HG02610 (cell line): ENCODE results near the gene TEAD4.

Experiments
- ATAC-seq: cut with Tn5 transposase; IDR thresholded peaks from one replicate; pipeline ENCODE4 v1.9.1; 2021; ENCODE audit warnings: mild to moderate bottlenecking, moderate library complexity; ENCODE audit not compliant: unreplicated experiment

The TEAD4 gene

DNA sequence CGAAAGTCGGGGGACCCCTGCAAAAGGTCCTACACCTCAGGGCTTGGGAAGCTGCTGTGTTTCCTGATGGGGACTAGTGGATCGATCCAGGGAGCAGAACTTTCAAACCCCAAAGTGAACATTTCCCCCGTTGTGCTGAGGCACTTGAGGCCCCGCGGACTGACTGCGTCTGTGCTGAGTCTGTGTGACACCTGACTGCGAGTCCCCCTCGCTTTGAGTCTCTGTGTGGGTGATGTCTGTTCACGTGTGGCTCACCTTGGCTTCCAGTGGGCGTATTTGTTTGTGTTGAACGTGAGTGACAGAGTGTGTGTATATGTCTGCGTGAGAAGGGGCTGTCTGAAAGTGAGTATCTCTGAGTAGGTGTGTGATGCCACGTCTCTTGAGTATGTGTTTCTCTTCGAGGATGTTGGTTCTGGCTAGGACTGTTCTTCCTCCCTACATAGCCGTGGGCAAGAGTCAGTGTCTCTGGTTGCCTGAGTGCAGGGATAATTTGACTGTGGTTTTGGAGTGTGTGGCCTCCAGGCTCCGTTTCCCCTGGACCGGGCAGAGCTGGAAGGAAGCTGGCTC is 1.3 kb downstream of the TEAD4 start:
- ATAC-seq, result no peak

DNA sequence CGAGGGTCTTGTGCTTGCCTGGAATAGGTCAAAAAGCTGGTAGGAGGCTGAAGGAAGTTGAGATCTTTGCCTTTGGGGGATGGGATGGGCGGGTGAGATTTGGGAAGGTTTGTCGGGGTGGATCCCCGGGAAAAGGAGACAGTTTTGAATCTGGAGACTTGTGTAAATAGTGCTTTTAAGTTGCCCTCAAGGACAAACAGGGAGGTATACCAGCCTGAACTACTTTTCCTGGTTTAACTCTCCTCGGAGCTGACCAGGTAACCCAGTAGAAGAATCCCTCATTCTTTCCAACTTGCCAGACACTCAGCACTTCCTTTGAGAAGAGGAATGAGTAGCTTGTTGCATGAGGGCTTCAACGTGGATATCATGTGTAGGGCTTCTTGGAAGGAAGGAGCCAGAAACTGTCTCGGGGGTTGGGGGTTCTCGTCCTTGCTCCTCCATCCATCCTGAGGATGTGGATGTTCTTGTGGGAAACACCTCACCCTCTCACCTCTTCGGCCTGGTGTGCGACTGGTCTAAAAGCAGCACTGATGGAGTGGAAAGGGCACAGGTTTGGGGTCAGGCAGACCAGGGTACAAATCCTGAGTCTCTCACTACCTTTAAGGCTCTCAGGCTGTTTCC is 1.9 kb downstream of the TEAD4 start:
- ATAC-seq, result no peak

DNA sequence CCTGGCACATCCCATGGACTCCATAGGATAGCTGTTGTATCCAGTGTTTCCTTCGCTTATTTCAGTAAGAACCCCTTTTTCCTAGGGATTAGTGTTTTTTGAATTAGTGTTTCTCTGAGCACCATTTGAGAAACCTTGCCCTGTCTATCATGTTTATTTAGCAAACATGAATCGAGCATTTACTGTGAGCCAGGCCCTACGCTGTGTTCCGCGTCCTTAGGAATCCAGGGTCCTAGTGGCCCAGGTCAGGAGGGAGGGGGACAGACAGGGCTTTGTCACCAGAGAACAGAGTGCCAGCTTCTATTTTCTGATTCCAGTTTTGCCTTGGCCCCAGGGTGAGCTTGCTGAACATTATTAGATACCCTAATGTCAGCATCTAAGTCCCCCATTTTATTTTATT is 2.5 kb downstream of the TEAD4 start:
- ATAC-seq, result no peak

DNA sequence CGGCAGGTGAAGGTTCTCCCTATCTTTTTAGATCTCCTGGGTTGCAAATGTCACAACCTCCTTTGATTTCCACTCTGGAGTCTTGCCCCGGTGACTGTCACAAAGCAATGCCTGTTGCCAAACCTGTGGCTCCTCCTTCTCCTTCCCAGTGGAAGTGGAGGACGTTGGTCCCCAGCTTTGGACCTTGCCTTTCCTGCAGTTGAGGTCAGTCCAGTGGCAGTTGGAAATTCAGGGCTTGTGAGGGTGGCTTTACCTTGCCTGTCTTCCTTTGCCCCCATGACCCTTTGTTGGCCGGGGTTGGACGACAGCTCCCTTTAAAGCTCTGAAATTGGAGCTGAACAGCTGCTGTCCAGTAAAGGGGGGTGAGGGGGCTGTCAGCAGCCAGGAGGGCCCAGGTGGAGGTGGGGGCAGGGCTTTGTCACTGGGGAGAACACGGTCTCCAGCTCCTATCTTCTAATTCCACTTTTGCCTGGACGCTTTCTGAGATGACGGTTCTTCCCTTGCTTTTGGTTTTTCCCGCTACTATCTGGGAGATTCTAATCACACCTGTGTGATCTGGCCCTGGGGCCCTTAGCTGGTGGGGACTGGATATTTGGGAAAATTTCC is 4.1 kb downstream of the TEAD4 start:
- no peak for ATAC-seq

DNA sequence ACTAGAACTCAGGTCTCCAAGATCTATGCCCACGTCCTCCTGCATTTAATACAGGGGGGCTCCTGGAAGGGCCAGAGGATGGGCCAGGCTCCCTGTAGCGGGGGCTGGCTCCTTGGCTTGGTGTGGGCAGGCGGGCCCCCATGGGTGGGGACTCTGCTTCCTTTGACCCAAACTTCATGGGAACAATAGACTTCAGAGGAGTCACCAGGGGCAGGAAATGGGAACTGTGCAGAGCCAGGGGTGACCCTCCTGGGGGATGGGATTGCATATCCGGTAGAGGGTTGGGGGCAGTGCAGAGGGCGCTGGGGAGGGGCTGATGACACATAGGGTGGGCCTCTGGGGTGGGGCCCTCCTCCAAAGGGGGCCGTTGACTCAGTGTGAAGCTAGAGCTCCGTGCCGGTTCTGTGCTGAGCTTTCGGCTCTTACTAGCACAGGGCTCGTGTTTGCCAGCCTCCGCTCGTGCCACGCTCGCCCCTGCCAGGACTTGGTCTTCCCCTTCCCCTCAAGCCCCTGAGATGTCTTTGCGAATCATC is 4.6 kb downstream of the TEAD4 start:
- no peak for ATAC-seq

DNA sequence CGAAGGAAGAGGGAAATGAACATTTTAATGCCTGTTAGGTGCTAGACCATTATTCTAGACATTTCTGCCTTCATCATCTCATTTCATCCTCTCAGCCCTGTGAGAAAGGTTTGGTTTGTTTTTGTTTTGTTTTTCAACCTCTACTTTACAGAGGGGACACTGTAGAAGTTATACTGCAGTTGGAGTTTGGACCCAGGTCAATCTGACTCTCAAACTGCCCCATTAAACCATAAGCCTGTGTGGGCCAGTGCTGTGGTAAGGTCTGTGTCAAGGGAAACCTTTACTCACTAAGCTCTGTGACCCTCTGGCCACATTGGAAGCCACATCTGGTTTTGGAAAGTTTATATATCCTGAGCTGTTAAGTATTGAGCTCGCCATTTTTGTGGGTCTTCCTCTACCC is 8.5 kb downstream of the TEAD4 start:
- ATAC-seq, result no peak

DNA sequence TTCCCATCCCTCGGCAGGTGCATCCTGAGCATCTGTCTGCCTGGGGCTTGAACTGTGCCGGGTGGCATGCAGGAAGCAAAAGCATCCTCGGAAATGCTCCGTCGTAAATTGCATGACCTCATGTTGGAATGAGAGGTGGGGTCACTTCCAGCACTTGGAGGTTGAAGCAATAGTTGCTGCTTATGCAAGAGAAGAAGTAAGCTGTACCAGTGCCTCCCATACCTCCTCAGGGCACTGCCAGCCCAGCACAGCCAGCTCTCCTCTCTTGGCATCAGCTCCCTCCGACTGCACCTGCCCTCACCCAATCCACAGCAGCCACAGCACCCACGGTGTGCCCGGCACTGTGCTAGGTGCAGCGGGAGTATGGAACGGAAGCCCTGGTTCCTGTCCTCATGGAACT is 11.5 kb downstream of the TEAD4 start:
- no peak for ATAC-seq

DNA sequence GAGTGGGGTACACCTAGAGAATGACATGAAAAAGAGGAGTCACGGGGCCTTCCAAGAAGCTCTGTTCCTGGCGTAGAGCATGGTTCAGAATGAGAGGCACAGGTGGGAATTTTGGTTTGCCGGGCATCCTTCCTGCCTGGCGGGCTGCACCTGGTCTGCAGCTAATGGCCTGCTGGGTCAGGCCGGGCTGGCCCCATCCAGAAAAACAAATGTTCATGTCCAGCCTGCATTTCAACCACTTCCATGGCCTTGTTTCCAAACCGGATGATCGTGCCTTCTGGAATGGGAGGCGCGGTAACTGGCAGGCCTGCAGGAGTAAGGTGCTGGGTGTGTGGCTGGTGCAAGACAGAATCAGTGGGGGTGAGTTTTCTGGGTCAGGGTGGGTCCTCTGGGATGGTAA is 14.4 kb downstream of the TEAD4 start:
- no peak for ATAC-seq

DNA sequence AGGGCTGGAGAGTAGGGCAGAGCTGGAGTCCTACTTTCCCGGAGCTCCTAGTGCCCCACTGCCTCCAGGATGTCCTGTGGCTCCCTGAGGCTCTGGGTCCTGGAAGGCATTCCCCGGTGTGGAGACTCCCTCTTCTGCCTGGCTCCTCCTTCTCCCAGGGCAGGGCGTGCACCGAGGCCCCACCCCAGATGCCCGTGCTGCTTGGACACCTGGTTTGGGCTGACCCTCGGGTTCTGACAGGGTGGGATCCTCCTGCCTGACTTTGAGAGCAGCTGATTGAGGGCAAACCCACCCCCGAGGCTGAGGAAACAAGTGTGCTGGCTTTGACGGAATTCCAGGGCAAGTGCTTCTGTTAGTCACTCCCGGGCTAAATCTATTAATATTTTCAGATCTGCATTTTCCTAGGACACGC is 15.4 kb downstream of the TEAD4 start:
- ATAC-seq, result no peak

DNA sequence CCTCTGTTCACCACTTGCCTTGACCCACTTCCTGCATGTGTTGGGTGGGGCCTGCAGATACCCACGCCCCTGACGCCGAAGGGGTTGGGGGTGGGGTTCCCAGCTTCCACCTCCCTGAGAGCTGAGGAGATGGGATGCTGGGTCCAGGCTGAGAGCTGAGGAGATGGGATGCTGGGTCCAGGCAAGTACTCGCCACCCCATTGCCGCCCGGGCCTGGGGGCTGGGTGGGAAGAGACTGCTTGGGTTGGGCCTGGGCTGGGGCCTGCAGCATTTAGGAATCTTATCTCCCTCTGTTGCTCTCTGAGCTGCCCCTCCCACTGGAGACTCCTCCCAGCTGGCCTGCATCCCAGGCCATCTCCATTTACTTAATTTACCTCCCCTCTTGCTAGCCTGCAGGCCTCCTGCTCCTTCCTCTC is 17.4 kb downstream of the TEAD4 start:
- no peak for ATAC-seq

DNA sequence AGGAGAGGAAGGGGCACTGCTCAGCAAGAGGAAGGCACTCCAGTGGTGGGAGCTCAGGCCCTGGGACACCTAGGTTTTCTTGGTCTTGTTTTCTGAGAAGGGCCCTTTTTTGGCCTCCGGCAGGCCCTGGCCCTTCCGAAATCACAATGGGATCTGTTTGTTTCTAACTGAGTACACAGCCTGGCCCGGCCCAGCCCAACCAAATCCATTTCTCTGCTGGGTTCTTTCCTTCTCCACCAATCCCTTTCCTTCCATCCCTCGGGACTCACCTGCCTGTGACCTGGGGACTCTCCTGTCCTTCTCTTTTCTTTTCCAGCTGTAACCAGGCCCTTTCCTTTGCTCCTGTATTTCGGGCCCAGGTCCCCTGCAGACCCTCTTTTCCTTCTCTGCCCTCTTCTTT is 18.6 kb downstream of the TEAD4 start:
- no peak for ATAC-seq

DNA sequence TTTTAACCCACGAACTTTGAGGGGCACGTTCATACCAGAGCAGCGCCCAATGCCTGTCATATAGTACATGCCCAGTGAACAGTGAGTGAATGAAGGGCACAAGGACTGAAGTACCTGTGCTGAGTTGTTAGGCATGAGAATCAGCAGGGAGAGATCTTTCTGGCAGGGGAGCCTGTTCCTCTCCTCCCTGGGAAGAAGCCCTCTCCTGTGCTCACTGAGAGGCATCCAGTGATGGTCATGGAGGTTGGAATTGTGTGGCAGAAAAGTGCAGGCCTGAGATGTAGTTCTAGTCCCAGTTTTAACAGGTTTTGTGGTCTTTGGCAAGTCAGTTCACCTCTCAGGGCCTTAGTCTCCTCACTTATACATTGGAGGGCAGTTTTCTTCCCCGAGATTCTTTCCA is 20.6 kb downstream of the TEAD4 start:
- ATAC-seq, result no peak

DNA sequence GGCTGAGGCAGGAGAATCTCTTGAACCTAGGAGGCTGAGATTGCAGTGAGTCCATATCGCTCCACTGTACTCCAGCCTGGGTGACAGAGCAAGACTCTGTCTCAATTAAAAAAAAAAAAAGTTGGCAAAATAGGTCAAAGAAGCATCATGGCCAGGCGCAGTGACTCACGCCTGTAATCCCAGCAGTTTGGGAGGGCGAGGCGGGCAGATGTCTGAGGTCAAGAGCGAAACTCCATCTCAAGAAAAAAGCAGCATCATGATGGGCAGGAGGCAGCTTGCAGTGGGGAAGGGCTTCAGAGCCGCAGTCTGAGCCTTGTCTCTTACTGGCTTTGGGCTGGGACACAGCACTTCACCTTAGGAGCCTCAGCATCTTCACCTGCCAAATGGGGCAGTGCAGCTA is 21.4 kb downstream of the TEAD4 start:
- ATAC-seq, result no peak

DNA sequence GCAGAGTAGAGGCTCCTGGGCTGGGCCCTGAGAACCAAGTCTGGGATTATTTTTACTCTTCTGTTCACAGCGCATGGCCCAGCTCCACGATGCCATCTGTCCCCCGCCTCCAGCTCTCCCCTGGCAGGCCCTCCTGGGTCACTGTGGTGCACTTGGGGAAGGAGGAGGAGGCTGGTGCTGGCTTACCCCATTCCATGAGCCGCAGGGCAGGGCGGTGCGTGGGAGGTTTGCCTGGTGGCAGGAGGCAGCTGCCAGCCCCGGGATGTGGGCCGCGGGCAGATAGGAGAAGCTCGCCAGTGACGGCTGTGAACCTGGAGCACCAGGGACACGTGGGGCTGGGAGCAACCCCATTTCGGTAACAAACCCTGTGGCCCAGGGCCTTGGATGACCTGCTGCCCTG is 23.2 kb downstream of the TEAD4 start:
- no peak for ATAC-seq

DNA sequence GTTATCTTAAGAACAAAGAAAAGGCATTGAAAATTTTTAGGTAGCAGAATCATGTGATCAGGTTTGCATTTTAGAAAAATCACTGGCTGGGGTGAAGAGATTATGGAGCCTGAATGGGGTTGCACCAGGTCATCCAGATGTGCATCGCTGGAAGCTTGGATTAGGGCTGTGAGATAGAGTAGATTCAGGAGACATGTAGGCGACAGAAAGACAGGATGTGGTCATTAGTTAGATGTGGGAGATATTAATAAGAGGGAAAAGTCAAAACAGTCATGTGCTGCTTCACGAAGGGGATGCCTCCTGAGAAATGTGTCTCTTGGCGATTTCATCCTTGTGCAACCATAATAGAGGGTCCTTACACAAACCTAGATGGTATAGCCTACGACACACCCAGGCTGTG is 25.1 kb downstream of the TEAD4 start:
- no peak for ATAC-seq

DNA sequence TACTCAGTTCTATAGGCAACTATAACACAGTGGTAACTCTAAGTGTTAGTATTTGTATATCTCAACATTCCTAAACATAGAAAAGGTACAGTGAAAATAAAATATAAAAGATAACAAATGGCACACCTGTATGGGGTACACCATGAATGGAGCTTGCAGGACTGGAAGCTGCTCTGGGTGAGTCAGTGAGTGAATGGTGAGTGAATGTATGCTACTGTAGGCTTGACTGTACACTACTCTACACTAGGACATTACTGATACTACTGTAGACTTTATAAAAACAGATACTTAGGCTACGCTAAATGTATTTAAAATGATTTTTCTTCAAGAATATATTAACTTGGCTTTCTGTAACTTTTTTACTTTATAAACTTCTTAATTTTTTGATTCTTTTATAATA is 25.5 kb downstream of the TEAD4 start:
- ATAC-seq, result no peak

DNA sequence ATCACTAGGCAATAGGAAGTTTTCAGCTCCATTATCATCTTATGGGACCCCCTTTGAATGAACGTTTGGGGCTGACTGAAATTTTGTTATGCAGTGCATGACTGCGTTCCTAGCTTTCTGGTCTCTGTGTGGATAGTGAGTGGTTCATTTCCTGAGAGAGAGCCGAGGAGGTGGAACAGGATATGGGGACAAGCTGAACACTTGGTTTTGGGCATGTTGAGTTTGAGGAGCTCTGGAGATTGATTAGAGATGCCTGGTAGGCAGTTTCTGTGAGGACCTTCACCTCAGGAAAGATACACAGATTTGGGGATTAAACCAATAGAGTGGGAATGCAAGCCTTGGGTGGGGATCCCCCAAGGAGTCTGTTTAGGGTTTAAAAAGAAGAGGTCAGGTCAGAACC is 27.7 kb downstream of the TEAD4 start:
- no peak for ATAC-seq

DNA sequence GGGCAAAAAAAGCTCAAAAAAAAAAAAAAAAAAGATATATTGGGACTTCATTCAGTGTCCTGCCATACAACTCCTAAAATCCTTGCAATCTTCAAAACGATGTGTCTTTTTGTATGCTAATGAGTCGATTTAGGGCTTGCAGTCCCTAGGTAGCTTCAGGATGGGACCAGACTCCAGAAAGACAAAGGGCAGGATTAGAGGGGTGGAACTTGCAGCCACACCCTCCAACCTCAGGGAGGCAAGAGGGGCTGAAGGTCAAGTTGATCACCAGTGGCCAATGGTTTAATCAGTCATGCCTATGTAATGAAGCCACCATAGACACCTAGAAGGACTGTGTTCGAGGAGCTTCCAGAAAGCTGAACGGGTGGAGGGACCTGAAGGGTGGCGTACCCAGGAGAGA is 29.3 kb downstream of the TEAD4 start:
- no peak for ATAC-seq

DNA sequence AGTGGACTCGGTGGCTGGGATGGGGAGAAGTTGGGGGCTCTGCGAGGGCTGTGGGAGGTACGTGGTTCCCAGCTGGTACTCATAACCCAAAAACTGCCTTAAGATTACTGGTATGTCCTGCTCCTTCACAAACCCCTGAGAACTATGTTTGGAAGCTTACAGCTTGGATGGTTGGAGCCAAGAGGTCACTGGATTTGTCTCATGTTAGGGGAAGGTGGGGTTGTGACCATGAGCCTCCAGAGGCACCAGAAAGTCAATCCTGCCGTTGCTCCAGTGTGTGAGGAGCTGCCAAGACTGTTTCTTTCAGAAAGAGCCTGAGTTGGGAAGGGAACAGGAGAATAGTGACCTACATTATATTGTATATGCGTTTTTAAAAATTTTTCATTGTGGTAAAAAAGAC is 33.5 kb downstream of the TEAD4 start:
- ATAC-seq, result no peak

DNA sequence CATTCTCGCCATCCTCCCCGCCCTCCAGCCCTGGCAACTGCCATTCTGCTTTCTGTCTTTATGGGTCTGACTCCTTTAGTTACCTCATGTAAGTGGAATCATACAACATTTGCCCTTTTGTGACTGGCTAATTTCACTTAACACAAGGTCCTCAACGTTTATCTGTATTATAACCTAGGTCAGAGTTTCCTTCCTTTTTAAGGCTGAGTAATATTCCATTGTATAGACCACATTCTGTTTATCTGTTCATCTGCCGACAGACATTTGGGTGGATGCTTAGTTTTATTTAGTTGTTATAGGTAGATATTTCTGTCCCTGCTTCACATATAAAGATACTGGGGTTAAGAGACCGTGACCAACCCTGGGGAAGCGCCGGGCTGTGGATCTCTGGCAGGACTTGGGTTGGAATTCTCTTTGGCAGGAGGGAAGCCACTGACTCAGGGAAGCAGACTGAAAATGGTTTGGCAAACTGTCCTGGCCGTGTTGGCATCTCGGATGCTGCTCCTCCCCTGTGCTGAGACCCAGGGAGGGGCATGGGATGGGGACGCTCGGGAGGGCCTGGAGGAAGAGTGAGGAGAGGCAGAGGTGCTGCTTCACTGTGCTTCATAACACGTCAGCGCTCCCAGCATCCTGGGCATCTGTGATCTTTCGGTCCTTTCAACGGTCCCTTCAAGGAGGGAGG is 38.9 kb downstream of the TEAD4 start:
- ATAC-seq, result no peak

DNA sequence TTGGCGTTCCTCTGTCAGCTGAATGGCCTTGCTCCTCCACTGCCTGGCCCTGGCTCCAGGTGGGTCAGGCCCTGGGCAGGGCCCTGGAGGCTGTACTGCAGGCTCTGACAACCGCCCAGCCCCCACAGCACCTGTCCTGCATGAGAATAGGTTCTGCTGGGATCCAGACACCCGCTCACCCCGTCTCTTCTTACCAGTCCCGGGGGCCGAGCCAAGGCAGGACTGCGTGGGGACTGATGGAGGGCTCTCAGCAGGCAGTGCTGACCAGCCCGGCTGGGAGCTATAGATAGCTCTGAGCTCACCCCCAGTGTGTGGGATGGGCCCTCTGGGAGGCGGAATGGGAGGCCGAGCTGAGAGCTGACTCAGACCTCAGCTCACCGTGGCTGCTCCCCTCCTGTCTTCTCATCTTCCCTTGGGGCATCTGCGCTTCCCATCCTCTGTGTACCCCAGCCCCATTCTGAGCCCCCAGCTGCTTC is 39.6 kb downstream of the TEAD4 start:
- ATAC-seq, result no peak

DNA sequence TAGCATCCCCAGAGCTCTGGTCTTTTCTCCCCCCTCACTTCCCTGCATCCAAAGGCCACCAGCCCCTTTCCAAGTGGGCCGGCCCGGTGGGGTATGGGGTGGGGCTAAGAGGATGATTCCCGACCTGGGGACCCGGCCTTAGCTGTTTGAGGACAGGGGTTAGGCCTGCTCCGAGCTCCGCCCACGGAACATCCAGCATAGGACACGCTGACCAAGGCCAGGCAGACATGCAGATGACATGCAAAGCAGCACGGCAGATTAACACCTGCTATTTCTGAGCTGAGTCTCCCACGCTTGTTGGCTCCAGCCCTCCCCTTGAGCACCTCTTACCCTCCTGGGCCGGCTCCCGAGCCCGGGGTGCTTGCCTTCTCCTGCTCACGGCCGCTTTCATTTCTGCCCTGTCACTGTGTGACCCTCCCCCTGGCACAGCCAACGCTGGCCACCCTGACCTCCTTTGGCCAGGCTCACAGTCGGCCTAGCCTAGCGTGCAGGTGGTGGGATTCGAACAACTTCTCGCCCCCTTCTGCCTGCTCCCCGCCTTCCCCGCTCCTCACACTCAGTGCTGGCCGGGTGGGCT is 40.2 kb downstream of the TEAD4 start:
- ATAC-seq, result no peak
